Activated CD4-positive, alpha-beta memory T cell treated with anti-CD3 and anti-CD28 coated beads, Interleukin-2, amount 10 ng/mL, durations not matched to agents 7 days and 5 days (primary cell): ENCODE data around the gene CTIF. TPM values are rescaled to one million over a fixed set of nuclear protein-coding genes. Genes with fewer than 3 reads are reported as not detected.

Experiments used
- CTCF ChIA-PET: fragments of 350-600 bp; sonication (Branson Sonifier 250); formaldehyde crosslinking; loops from one replicate; lab custom pipeline; 2021; ENCODE audit warnings: antibody characterized with exemption, inconsistent platforms; lab: Charles Lee
- POLR2A ChIA-PET: fragments of 350-600 bp; sonication (Branson Sonifier 250); formaldehyde crosslinking; loops from one replicate; lab custom pipeline; 2021; ENCODE audit warnings: antibody characterized with exemption; lab: Charles Lee
- DNase-seq: peaks from one replicate; pipeline ENCODE4 v3.0.0-alpha.2; 2020
- H3K27ac Mint-ChIP-seq: one replicate; pipeline ENCODE4 v1.8.0; 2021; ENCODE audit warnings: mild to moderate bottlenecking, mixed read lengths
- H3K27me3 Mint-ChIP-seq: one replicate; pipeline ENCODE4 v1.8.0; 2021; ENCODE audit warnings: mixed read lengths
- H3K36me3 Mint-ChIP-seq: one replicate; pipeline ENCODE4 v1.8.0; 2021; ENCODE audit warnings: low read depth, mixed read lengths
- H3K4me1 Mint-ChIP-seq: one replicate; pipeline ENCODE4 v1.8.0; 2021; ENCODE audit warnings: mixed read lengths
- H3K4me3 Mint-ChIP-seq: one replicate; pipeline ENCODE4 v1.8.0; 2021; ENCODE audit warnings: mild to moderate bottlenecking, mixed read lengths
- H3K9me3 Mint-ChIP-seq: one replicate; pipeline ENCODE4 v1.8.0; 2021; ENCODE audit warnings: mixed read lengths
- total RNA-seq, 2 experiments: library from RNA; stranded (reverse); gene quantifications; one replicate each; pipeline ENCODE4 v1.2.3, GENCODE V29; 2021

The CTIF gene
- total RNA-seq, 2 experiments from 2014 or later: 4.9 to 5.1 TPM

DNA sequence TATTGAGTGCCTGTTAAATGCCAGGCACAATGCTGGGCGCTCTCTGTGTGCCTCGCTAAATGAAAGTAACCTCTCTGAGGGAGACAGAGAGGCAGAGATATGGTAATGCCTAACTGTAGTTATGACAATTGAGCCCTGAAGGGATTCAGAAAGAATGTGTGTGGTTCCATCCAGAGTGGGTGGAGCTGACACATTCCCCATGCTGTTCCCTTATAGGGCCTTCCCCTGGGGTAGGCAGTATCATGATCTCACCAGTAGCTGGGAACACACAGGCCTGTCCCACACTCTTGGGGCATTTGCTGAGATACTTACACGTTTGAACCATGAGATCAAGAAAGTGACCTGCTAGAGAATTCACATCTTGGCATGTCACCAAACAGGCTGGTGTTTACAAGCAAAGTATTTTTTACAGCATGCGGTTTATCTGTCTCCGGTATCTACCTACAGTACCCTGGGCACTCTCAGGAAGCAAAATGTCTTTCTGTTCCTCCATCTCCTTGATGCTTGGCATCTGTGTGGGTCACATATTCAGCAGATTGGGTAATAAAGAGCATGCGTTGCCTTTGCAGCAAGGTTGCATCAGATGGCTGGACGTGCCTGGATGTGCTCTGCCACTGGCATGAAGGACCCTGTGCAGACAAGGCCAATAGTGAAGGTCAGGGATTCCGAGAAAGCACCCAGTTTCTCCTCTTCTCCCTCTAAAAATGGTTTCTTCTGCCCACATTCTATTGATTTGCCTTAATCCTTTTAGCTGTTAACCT lies 9.4 kb downstream of the CTIF start:
- DNase-seq: no peak
- no peak overlapping the region for H3K27ac Mint-ChIP-seq
- ChIA-PET POLR2A (no interaction called here), CTCF (no interaction called here)
- H3K27me3 Mint-ChIP-seq: peaks cover 11% of the 10 kb centered on the region
- H3K4me3 Mint-ChIP-seq: no peak overlapping the region
- peaks cover 10% of the 10 kb centered on the region for H3K4me1 Mint-ChIP-seq
- H3K9me3 Mint-ChIP-seq: no peaks in the 10 kb centered on the region
- H3K36me3 Mint-ChIP-seq: no peaks in the 10 kb centered on the region

DNA sequence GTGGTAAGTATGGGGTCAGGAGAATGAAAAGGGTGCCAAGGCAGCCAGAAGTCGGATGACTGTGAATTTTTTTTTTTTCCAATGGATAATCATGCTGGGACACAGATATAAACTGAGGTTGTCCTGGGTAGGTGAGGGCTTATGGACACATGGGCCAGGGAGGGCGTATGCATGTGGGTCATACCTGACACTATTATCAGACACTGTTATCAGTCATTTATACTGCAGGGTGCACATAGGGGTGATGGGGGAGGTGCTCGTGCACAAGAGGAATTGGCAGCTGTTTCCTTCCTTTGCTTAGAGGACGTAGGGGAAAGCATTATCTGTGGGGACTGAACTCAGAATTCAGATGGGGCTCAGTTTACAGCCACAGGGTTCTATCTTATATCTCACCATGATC lies 10.1 kb downstream of the CTIF start:
- no peaks in the 10 kb centered on the region for H3K36me3 Mint-ChIP-seq
- ChIA-PET POLR2A (no interaction called here), CTCF (no interaction called here)
- no peak overlapping the region for H3K4me3 Mint-ChIP-seq
- DNase-seq: no peak
- no peaks in the 10 kb centered on the region for H3K9me3 Mint-ChIP-seq
- H3K4me1 Mint-ChIP-seq: peaks cover 4% of the 10 kb centered on the region
- H3K27me3 Mint-ChIP-seq: peaks cover 8% of the 10 kb centered on the region
- no peak overlapping the region for H3K27ac Mint-ChIP-seq

DNA sequence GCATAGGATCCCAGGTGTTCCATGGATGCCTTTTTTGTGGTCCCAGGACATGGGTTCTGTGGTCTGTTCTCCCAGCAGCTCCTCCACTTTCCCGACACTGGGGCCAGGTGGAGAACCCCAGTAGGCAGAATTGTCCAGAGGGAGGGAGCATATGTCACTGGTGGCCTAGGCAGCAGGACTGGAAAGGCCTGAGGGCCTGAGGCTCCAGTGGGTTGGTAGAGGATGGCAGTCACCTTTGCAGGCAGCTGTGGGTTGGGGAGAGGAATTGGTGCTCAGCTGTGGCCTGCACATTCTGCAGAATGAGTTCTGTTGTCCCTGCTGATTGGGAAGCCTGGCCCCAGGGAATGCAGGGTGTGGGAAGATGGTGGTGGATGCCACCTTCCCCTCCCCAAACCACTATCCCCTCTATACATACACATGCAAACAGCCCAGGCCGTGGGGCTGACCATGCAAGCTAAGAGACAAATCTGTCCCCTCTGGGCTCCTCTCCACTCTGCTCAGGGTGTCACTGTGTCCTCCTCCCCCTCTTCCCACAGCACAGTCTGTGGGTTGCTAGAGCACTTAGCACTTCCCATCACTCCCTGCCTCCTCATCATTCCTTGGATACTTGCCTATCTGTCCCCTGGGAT lies 11.4 kb downstream of the CTIF start:
- ChIA-PET POLR2A (no interaction called here), CTCF (no interaction called here)
- no peaks in the 10 kb centered on the region for H3K9me3 Mint-ChIP-seq
- peaks cover 2% of the 10 kb centered on the region for H3K27me3 Mint-ChIP-seq
- no peak overlapping the region for H3K4me3 Mint-ChIP-seq
- peaks cover 3% of the 10 kb centered on the region for H3K4me1 Mint-ChIP-seq
- DNase-seq: no peak
- no peak overlapping the region for H3K27ac Mint-ChIP-seq
- H3K36me3 Mint-ChIP-seq: no peaks in the 10 kb centered on the region

DNA sequence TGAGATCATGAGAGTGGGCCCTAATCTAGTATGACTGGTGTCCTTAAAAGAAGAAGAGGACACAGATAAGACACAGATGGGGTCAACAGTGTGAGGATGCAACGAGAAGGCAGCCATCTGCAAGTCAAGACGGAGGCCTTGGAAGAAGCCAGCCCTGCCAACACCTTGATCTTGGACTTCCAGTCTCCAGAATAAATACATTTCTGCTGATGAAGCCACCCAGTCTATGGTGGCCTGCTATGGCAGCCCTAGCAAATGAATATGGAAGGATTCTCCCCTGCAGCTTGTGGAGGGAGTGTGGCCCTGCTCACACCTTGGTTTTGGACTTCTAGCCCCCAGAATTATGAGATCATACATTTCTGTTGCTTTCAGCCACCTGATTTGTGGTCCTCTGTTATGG lies 12.3 kb downstream of the CTIF start:
- H3K36me3 Mint-ChIP-seq: no peaks in the 10 kb centered on the region
- peaks cover 3% of the 10 kb centered on the region for H3K4me1 Mint-ChIP-seq

DNA sequence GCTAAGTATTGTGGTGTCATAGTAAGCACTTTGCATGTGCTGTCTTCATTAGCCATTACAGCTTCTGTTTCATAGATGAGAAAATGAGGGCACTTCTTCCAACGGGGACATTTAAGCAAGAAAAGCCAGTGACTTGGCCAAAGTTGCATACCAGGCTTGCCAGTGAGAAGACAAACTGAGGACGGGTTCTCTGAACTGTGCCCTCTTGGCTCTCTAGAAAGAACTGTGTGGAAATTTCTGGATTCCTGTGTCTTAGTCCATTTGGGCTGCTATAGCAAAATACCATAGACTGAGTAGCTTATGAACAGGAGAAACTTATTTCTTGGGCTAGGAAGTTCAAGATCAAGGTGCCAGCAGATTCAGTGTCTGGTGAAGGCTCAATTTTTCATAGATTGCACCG lies 13.3 kb downstream of the CTIF start:
- DNase-seq: no peak
- Mint-ChIP-seq H3K27ac (no peak overlapping the region), H3K9me3 (no peaks in the 10 kb centered on the region), H3K4me1 (peaks cover 3% of the 10 kb centered on the region), H3K36me3 (no peaks in the 10 kb centered on the region), H3K4me3 (no peak overlapping the region), H3K27me3 (no peaks in the 10 kb centered on the region)
- CTCF ChIA-PET: no interaction called here
- POLR2A ChIA-PET: no interaction called here

More for the DNA sequence above, 12.3 kb downstream of the CTIF start:
- Mint-ChIP-seq H3K27me3 (peaks cover 2% of the 10 kb centered on the region), H3K27ac (no peak overlapping the region), H3K9me3 (no peaks in the 10 kb centered on the region), H3K4me3 (no peak overlapping the region)
- ChIA-PET POLR2A (no interaction called here), CTCF (no interaction called here)
- no peak for DNase-seq

DNA sequence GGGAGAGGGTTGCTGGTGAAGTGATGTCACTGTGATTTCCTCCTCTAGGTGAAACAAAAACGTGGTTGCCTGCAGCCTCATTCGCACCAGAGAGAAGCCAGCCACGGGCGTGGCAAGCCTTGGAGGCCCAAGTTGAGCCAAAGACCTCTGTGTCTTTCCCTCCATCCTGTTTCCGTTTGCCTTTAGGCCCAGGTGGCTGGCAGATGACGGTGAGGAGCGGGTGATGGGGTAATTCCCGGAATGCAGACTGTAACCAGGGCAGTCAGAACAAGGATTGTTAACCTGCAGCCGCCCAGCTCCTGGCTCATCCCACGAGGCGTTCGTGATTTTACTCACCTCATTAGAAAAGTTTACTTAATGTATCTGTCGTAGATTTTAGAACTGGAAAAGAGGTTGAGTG lies 14.4 kb downstream of the CTIF start:
- Mint-ChIP-seq H3K9me3 (no peaks in the 10 kb centered on the region), H3K36me3 (no peaks in the 10 kb centered on the region), H3K27me3 (peaks cover 2% of the 10 kb centered on the region), H3K4me3 (no peak overlapping the region), H3K4me1 (peaks cover 3% of the 10 kb centered on the region), H3K27ac (no peak overlapping the region)
- POLR2A ChIA-PET: no interaction called here
- no peak for DNase-seq
- CTCF ChIA-PET: no interaction called here

DNA sequence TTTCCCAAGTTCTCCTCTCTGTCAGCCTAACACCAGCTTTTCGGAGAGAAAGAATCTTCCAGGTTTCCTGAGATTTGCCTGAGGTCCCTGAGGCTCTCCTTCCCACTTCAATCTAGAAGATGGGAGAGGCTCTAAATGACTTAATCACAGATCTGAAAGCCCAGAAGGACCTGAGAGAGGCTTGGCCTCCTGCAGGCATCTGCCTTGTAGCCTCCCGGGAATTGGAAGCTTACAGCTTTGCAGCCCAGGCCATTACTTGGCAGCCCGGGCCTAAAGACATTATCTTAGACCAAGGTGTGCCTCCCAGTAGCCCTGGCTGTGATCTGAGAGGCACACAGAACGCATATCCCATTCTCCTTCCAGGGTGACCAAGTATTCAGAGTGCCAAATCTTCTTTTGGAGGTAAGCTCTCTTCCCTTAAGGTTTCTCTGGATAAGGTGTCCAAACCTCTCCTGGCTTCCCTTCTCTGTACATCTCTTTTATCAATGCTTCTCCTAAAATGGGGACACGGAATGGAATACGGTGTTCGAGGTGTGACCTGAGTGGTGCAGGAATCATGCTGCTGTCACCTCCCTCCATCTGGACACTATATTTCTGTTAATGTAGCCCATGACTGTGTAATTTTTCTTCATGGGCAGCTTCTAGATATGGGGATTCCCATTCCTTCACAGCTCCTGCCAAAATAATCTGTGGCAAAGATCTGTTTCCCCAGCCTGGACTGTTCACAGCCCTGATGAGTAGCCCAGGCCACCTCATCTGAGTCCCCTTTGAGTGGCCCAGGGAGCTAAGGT lies 16.0 kb downstream of the CTIF start:
- Mint-ChIP-seq H3K27ac (no peak overlapping the region), H3K4me3 (no peak overlapping the region), H3K4me1 (peaks cover 3% of the 10 kb centered on the region), H3K9me3 (no peaks in the 10 kb centered on the region), H3K27me3 (peaks cover 2% of the 10 kb centered on the region), H3K36me3 (no peaks in the 10 kb centered on the region)
- CTCF ChIA-PET: no interaction called here
- no peak for DNase-seq
- POLR2A ChIA-PET: no interaction called here

DNA sequence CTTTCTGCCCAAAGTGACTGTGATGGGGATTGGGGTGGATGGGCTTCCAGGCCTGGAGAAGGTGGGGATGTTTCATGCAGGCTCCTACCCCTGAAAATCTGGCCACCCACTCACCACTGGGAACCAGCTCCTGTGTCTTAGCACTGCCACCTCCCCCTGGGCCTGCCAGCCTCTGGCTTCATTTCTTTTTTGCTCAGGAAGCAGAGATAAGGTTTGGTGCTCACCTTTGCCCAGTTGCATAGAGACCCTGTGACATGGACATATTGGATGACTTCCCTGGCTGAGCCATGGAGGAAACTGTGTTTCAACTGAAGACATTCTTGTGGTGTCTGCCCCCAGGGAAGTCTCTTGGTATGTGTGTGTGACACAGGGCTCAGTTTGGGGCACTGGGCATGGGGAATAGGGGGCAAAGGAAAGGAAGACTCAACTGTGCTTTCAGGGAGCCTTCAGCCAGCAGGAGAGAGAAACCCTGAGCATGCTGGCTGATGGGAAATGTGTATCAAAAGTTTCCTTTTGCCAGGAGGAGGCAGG lies 16.7 kb downstream of the CTIF start:
- POLR2A ChIA-PET: no interaction called here
- Mint-ChIP-seq H3K27me3 (peaks cover 2% of the 10 kb centered on the region), H3K4me1 (peaks cover 3% of the 10 kb centered on the region), H3K27ac (no peak overlapping the region), H3K4me3 (no peak overlapping the region), H3K9me3 (no peaks in the 10 kb centered on the region), H3K36me3 (no peaks in the 10 kb centered on the region)
- DNase-seq: no peak
- CTCF ChIA-PET: no interaction called here

DNA sequence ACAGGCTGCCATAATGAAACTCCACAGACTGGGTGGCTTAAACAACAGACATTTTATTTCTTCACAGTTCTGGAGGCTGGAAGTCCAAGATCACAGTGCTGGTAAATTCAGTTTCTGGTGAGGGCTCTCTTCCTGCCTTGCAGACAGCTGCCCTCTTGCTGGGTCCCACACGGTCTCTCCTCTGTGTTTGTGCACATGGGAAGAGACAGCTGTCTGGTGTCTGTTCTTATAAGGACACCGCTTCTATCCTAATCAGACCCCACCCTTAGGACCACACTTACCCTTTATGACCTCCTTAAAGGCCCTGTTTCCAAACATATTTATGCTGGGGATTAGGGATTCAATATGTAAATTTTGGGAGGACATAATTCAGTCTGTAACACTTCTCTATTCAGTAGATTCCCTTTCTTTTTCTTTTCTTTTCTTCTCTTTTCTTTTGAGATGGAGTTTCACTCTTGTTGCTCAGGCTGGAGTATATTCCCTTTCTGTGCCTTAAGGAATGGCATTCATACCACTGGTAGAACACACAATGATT lies 18.9 kb downstream of the CTIF start:
- H3K27me3 Mint-ChIP-seq: peaks cover 2% of the 10 kb centered on the region
- peaks cover 3% of the 10 kb centered on the region for H3K4me1 Mint-ChIP-seq
- CTCF ChIA-PET: no interaction called here
- H3K4me3 Mint-ChIP-seq: no peak overlapping the region
- no peaks in the 10 kb centered on the region for H3K9me3 Mint-ChIP-seq
- POLR2A ChIA-PET: no interaction called here
- no peak for DNase-seq
- H3K27ac Mint-ChIP-seq: no peak overlapping the region
- H3K36me3 Mint-ChIP-seq: no peaks in the 10 kb centered on the region

DNA sequence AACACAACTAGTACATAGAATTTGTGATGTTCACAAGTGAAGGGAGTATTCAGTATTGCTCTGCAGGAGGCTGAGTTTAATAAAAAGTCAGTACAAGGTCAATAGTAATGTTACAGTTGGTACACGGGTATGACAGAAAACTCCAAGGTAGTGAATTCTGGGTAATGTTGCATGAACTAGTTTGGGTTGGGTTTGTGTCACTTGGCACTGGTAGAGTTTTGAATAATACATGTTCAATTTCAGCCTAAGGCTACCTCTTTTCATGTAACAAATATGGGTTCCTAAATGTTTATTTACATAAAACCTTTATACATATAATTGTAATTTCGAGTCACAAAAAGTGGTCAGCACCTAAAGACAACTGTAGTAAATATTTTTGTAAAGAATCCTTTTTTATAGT lies 19.4 kb downstream of the CTIF start:
- Mint-ChIP-seq H3K36me3 (no peaks in the 10 kb centered on the region), H3K4me3 (no peak overlapping the region), H3K9me3 (no peaks in the 10 kb centered on the region), H3K27ac (no peak overlapping the region), H3K27me3 (peaks cover 2% of the 10 kb centered on the region), H3K4me1 (peaks cover 2% of the 10 kb centered on the region)
- ChIA-PET CTCF (no interaction called here), POLR2A (no interaction called here)
- DNase-seq: no peak

DNA sequence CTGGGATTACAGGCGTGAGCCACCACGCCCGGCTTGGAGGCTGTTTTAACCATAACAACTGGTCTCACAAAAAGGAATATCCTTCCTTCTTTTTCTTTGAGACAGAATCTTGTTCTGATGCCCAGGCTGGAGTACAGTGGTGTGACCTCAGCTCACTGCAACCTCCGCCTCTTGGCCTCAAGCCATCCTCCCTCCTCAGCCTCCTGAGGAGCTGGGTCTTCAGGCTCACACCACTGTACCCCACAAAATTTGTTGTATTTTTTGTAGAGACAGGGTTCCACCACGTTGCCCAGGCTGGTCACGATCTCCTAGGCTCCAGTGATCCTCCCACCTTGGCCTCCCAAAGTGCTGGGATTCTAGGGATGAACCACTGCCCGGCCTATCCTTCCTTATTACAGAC lies 21.7 kb downstream of the CTIF start:
- ChIA-PET POLR2A (no interaction called here), CTCF (no interaction called here)
- H3K27me3 Mint-ChIP-seq: peaks cover 2% of the 10 kb centered on the region
- H3K4me1 Mint-ChIP-seq: peaks cover 8% of the 10 kb centered on the region
- no peak for DNase-seq
- H3K4me3 Mint-ChIP-seq: no peak overlapping the region
- H3K36me3 Mint-ChIP-seq: no peaks in the 10 kb centered on the region
- H3K9me3 Mint-ChIP-seq: no peaks in the 10 kb centered on the region
- no peak overlapping the region for H3K27ac Mint-ChIP-seq

DNA sequence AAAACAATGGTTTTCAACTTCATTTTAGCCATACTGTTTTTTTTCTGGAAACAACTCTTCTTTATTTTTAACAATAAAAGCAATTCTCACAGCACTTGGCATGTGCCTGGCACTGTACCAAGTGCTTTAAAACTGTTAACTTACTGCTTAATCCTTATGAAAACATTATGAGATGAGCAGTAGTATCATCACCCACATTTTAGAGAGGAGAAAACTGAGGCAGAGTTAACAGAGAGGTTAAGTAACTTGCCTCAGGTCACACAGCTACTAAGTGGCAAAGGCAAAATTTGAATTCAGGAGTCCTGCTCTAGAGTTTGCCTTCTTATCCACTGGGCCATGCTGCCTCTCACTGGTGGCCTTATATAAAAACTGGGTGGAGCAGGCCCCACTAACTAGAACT lies 23.2 kb downstream of the CTIF start:
- no peaks in the 10 kb centered on the region for H3K36me3 Mint-ChIP-seq
- peaks cover 8% of the 10 kb centered on the region for H3K4me1 Mint-ChIP-seq
- no peaks in the 10 kb centered on the region for H3K9me3 Mint-ChIP-seq
- peaks cover 2% of the 10 kb centered on the region for H3K27me3 Mint-ChIP-seq
- H3K27ac Mint-ChIP-seq: no peak overlapping the region
- ChIA-PET POLR2A (no interaction called here), CTCF (no interaction called here)
- DNase-seq: no peak
- H3K4me3 Mint-ChIP-seq: no peak overlapping the region

DNA sequence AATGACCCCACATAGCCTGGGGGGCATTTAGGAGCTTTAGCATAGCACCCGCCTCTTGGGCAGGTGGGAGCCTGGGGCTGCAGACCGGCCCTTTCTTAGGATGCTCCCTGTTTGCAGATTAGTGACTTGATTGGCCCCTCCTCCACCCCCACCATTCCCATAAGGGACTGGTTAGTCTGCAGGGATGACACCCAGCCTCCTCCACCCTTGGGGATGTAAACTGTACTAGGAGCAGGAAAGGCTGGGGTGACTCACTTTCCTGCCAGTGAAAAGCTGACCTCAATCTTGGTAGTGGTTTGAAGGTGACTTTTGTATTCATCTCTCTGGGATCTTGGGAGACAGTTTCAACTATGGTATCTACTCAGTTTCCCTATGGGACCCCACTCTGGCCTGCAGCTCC lies 24.2 kb downstream of the CTIF start:
- Mint-ChIP-seq H3K27me3 (peaks cover under 1% of the 10 kb centered on the region), H3K36me3 (no peaks in the 10 kb centered on the region), H3K27ac (no peak overlapping the region), H3K4me1 (peaks cover 8% of the 10 kb centered on the region), H3K4me3 (no peak overlapping the region), H3K9me3 (peaks cover 1% of the 10 kb centered on the region)
- ChIA-PET POLR2A (no interaction called here), CTCF (no interaction called here)
- no peak for DNase-seq
